Heart right ventricle (tissue), 16 donors: ENCODE measurements around the gene SEMA7A. TPM values are rescaled to one million over a fixed set of nuclear protein-coding genes. Genes with fewer than 3 reads are reported as not detected.
A peak's percentile ranks its signal among the peaks of the same experiment; 100 is the strongest.

Experiments used
- ATAC-seq, 8 donors: fragments of 200-7000 bp; cut with Tn5 transposase; one replicate each; pipeline ENCODE4 v1.9.1; 2020; ENCODE audit warnings: mild to moderate bottlenecking in 8 of 8, moderate library complexity in 8 of 8, moderate number of reproducible peaks in 1 of 8
- DNase-seq, 2 donors: peaks; one replicate each; pipeline ENCODE4 v3.0.0-alpha.2; 2020
- H3K27ac ChIP-seq, 10 donors: fragments of 200-600 bp; sonication (generic) in 2 of 10; one replicate each; pipeline versions ENCODE4 v1.5.0 to v1.8.0; 2020 to 2022; ENCODE audit warnings: mild to moderate bottlenecking in 3 of 10
- H3K27me3 ChIP-seq, 7 donors: fragments of 200-600 bp; one replicate each; pipeline ENCODE4 v1.8.0; 2021 to 2022; ENCODE audit warnings: mild to moderate bottlenecking in 2 of 7
- H3K36me3 ChIP-seq, 9 donors: fragments of 200-600 bp; sonication (generic) in 1 of 9; one replicate each; pipeline versions ENCODE4 v1.5.0 to v1.8.0; 2020 to 2022; ENCODE audit warnings: mild to moderate bottlenecking in 2 of 9
- H3K4me1 ChIP-seq, 9 donors: fragments of 200-600 bp; sonication (generic) in 1 of 9; one replicate each; pipeline versions ENCODE4 v1.5.0 to v1.8.0; 2020 to 2022; ENCODE audit warnings: mild to moderate bottlenecking in 4 of 9
- H3K4me3 ChIP-seq, 10 donors: fragments of 200-600 bp; sonication (generic) in 2 of 10; one replicate each; pipeline versions ENCODE4 v1.5.0 to v1.8.0; 2020 to 2022; ENCODE audit warnings: mild to moderate bottlenecking in 7 of 10, moderate library complexity in 2 of 10
- H3K9me3 ChIP-seq, 11 donors: fragments of 200-600 bp in 10 of 11; sonication (generic) in 2 of 11; one replicate each; pipeline versions ENCODE4 v1.5.0 to v1.8.0; 2013 to 2022; ENCODE audit warnings: mild to moderate bottlenecking in 2 of 11, control low read depth in 1 of 11, moderate library complexity in 1 of 11
- CTCF ChIP-seq, 9 donors: fragments of 200-600 bp; sonication (generic) in 2 of 9; IDR thresholded peaks; one replicate each; pipeline versions ENCODE4 v1.5.0 to v1.8.0; 2021 to 2022; ENCODE audit warnings: antibody characterized with exemption in 9 of 9, mild to moderate bottlenecking in 5 of 9, moderate library complexity in 1 of 9
- WGBS, 2 donors: extraction: QIAGEN DNeasy Blood & Tissue Kit; methylation state at CpG; one replicate each; pipeline ENCODE4 v1.1.7; 2013; ENCODE audit warnings: inconsistent platforms in 1 of 2; 5-methylcytosine and 5-hydroxymethylcytosine counted together
- intact Hi-C, 10 donors: fragments of 100-400 bp; cut with DNase I; formaldehyde crosslinking; loops; one replicate each; pipeline versions ENCODE4 v1.11.1 to v1.14.2; 2022
- polyA plus RNA-seq, 2 donors: library from polyadenylated mRNA; stranded (reverse); fragments of 200-250 nt; gene quantifications; one replicate each; pipeline ENCODE4 v1.2.3, GENCODE V29; 2013
- total RNA-seq, 10 donors: library from RNA; stranded (reverse); fragmentation: NEBNext Ultra II Directional in 3 of 10; extraction: Animal tissue kit (Norgen Biotek cat#: 25700) in 3 of 10; gene quantifications; one replicate each; pipeline versions ENCODE4 v1.2.1 to v1.2.4, GENCODE V29; 2021 to 2023
- donor health status: Arrhythmogenic right ventricular cardiomyopathy.
- donor health status: ischemic (EF 13 %, LVEDD 7.1; RV severe dilation, severe dysfunction).
- donor health status: healthy with polysubstance abuse.
- donor health status: DM: no; HTN: yes; CAD: no.
- donor health status: DM: no; HTN: no; CAD: no.
- donor health status: ischemic (EF 25% LVEDD 6.9; RV normal size, moderate dysfunction).
- donor health status: ischemic (EF 25% LVEDD 5.7; RV mildly dilated, moderate dysfunction).
- donor health status: healthy.
- donor health status: DM: yes; HTN: yes; CAD: no.
- donor health status: Ischemic cardiomyopathy.
- donor health status: ischemic (EF 35%, LVEDD 5.7; RV mildly dilated, moderate dysfunction).
- donor health status: nonischemic (EF 11% LVEDD 7.7; RV severe dilation, severe dysfunction).
- donor health status: DM: yes; HTN: yes; CAD: no.
- donor health status: PGD.
- donor health status: ischemic (EF 29% LVEDD 5.4; RV normal size, mild dysfunction).
- donor health status: nonischemic (EF 23%, LVEDD 6.1; RV moderate dilation, normal function).

Gene SEMA7A
- total and polyA plus RNA-seq, 12 donors, result 0.59 to 5.1 (median 1.6) TPM

GRCh38 chr15:74384881-74385643, 48.7 kb downstream of the SEMA7A start:
- no peak for DNase-seq
- no peak for TF ChIP-seq CTCF (IDR thresholded peaks at IDR 0.05)
- 47 to 52% methylated on average over 8 of the region's 8 CpGs for WGBS, 2 donors
- H3K27ac ChIP-seq, result peak overlapping the region in 8 of 10 donors; percentile 3 to 87 (median 58)
- no peaks in the 10 kb centered on the region for H3K36me3 ChIP-seq
- H3K9me3 ChIP-seq, result no peaks in the 10 kb centered on the region
- peak in 7 of 8 donors; percentile 38 to 74 (median 59) for ATAC-seq
- no peak overlapping the region for H3K4me3 ChIP-seq
- no peaks in the 10 kb centered on the region for H3K27me3 ChIP-seq
- intact Hi-C loops, result loop anchor here in 3 of 10 donors (1.0 to 10.0 kb wide), 5 partner anchors 51 to 382 kb away; no protein-coding TSS in a partner anchor
- peaks cover 8 to 36% (median 28%) of the 10 kb centered on the region in 9 donors for H3K4me1 ChIP-seq

- H3K27me3 ChIP-seq, result no peaks in the 10 kb centered on the region
- WGBS, 2 donors, result 44 to 55% methylated on average over 3 of the region's 3 CpGs
- DNase-seq (no peak), ATAC-seq (no peak)
- H3K27ac ChIP-seq, result peak overlapping the region in 2 of 10 donors; percentile 81 to 87
- H3K36me3 ChIP-seq, result no peaks in the 10 kb centered on the region
- no peaks in the 10 kb centered on the region for H3K9me3 ChIP-seq
- H3K4me3 ChIP-seq, result no peak overlapping the region
- no peak for TF ChIP-seq CTCF (IDR thresholded peaks at IDR 0.05)
- intact Hi-C loops, result loop anchor here in 3 of 10 donors (1.0 to 10.0 kb wide), 5 partner anchors 52 to 383 kb away; no protein-coding TSS in a partner anchor
- H3K4me1 ChIP-seq, result peaks cover 8 to 36% (median 28%) of the 10 kb centered on the region in 9 donors
Measured at GRCh38 chr15:74384566-74384880, 49.2 kb downstream of the SEMA7A start.

DNA sequence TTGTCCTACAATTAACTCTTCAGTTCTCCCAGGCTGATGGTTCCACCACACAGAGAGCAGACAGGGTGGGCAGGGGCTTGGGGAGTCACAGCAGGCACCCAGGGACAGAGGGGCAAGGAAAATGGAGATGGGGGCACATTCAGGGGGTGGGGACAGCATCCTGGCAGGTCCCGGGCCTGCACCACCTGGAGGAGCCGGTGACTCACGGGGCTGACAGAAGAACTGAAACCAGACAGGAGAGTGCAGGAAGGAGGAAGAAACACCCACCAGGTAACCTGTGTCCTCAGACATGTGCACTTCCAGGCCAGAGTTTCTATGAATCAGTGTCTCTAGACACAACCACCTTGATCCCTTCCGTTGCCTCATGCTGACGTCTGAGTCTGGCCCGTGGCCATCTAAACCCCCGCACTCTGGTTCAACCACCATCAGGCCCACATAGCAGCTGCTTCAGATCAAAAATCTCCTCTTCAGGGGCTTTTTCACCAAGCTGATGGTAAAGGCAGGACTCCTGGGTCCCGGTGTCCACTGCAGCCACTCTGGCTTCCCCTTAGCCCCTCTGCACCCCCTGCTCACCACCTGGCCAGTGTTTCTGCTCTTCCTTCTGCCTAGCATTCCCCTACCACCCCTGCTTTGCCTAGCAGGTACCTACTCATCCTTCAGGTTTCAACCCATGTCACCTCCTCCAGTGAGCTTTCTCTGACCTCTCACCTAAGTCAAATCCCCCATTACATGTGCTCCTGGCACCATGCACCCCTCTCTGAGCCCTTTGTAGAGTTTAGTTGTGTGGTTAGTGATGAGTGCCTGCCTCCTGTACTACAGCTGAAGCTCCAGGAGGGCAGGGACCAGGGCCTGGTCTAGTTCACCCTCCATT, 49.8 kb downstream of the SEMA7A start:
- H3K27ac ChIP-seq, result peak overlapping the region in 2 of 10 donors; percentile 81 to 87
- no peak for DNase-seq
- H3K4me1 ChIP-seq, result peaks cover 8 to 38% (median 28%) of the 10 kb centered on the region in 9 donors
- 77 to 80% methylated on average over 8 of the region's 8 CpGs for WGBS, 2 donors
- no peak for ATAC-seq
- no peaks in the 10 kb centered on the region for H3K27me3 ChIP-seq
- intact Hi-C loops, result loop anchor here in 6 of 10 donors (1.0 to 10.0 kb wide), 9 partner anchors 52 to 383 kb away; no protein-coding TSS in a partner anchor
- no peak overlapping the region for H3K4me3 ChIP-seq
- H3K36me3 ChIP-seq, result no peaks in the 10 kb centered on the region
- TF ChIP-seq CTCF (IDR thresholded peaks at IDR 0.05), result no peak
- no peaks in the 10 kb centered on the region for H3K9me3 ChIP-seq

DNA sequence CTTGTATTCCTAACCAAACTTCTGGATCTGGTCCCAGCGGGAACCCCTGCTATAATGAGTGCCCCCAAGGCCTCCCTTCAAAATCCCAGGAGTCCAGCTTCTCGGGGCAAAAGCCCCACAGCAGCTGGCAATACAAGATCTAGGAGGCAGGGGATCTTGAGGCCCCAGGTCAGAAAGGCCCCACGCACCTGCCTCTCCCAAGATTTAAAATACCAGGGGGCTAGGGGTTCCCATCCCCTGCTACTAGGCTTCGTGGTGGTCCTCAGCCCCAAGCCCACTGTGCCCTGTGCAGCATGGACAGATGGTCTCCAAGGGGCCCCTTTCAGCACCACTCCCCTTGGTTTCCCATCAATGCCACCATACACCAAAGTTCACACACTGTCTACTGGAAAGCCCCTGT, 50.5 kb downstream of the SEMA7A start:
- H3K4me3 ChIP-seq, result no peak overlapping the region
- intact Hi-C loops, result loop anchor here in 6 of 10 donors (2.0 to 10.0 kb wide), 8 partner anchors 54 to 384 kb away; no protein-coding TSS in a partner anchor
- peaks cover 8 to 44% (median 28%) of the 10 kb centered on the region in 9 donors for H3K4me1 ChIP-seq
- H3K27ac ChIP-seq, result no peak overlapping the region
- no peaks in the 10 kb centered on the region for H3K36me3 ChIP-seq
- no peak for ATAC-seq
- no peaks in the 10 kb centered on the region for H3K9me3 ChIP-seq
- no peak for DNase-seq
- no peak for TF ChIP-seq CTCF (IDR thresholded peaks at IDR 0.05)
- no peaks in the 10 kb centered on the region for H3K27me3 ChIP-seq
- WGBS, 2 donors, result 93 to 97% methylated on average over 4 of the region's 4 CpGs
